OCI-LY3 (cell line): Measurements from ENCODE around the gene UNC13C.

ENCODE experiments used
- EZH2phosphoT487 ChIP-seq: fragments of 200-600 bp; shearing (Covaris generic); IDR thresholded peaks from 2 replicates; pipeline ENCODE4 v1.6.1; 2018; ENCODE audit warnings: antibody characterized with exemption, mixed run types, low read depth
- TF ChIP-seq, protein P1 (sequence below): fragments of 200-600, 300-600 bp; sonication (generic); IDR thresholded peaks from 2 replicates; pipeline ENCODE4 v1.5.1; 2014; ENCODE audit warnings: antibody characterized with exemption, low read length, low read depth

DNA sequence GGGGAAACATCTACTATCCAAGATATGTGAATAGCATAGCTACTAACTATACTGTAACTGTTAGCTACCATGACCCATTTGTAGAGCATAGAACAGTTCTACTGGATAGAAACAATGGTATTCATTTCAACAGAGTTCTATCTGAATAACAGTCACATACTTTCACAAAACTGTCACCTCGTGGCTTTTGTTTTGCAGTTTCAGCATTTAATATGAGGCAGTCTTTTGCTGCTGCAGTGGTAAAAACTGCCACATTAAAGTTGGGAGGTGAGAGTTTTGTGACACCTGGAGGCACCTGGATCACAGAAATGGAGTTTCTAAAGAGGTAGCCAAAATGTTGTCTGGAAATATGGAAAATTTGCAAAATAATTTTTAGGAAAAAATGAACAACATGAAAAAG is 578.0 kb downstream of the UNC13C start:
- TF ChIP-seq, protein P1, sequence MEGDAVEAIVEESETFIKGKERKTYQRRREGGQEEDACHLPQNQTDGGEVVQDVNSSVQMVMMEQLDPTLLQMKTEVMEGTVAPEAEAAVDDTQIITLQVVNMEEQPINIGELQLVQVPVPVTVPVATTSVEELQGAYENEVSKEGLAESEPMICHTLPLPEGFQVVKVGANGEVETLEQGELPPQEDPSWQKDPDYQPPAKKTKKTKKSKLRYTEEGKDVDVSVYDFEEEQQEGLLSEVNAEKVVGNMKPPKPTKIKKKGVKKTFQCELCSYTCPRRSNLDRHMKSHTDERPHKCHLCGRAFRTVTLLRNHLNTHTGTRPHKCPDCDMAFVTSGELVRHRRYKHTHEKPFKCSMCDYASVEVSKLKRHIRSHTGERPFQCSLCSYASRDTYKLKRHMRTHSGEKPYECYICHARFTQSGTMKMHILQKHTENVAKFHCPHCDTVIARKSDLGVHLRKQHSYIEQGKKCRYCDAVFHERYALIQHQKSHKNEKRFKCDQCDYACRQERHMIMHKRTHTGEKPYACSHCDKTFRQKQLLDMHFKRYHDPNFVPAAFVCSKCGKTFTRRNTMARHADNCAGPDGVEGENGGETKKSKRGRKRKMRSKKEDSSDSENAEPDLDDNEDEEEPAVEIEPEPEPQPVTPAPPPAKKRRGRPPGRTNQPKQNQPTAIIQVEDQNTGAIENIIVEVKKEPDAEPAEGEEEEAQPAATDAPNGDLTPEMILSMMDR: no peak
- no peak for TF ChIP-seq EZH2phosphoT487
